ENCODE measurements around the gene BLZF1. TPM values are rescaled to one million over a fixed set of nuclear protein-coding genes. Genes with fewer than 3 reads are reported as not detected.

Gene BLZF1
- total and polyA plus RNA-seq, 2 donors from 2014 or later, result 10.3 to 25.3 TPM

DNA sequence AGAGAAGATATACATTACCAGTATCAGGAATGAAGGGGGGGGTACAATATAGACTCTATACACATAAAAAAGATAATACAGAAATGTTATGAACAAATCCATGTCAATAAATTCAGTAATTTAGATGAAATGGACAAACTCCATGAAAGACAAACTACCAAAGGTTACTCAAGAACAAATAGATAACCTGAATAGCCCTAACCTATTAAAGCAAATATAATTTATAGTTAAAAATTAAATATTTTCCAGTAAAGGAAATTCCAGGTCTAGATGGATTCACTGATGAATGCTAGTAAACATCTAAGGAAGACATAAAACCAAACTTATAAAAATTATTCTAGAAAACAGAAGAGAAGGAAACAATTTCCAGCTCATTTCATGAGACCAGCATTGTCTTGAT lies 13.2 kb downstream of the BLZF1 start:
- Histone ChIP-seq H3K9me3 (ENCODE audit: control insufficient read depth in 2 of 3, insufficient read depth in 1 of 3, low read length in 3 of 3) (no peaks in the 10 kb centered on the region), H3K4me1 (ENCODE audit: control insufficient read depth in 2 of 3, insufficient read depth in 2 of 3, low read depth in 1 of 3, low read length in 3 of 3) (no peaks in the 10 kb centered on the region), H3K36me3 (ENCODE audit: control insufficient read depth in 2 of 3, insufficient read depth in 3 of 3, low read length in 3 of 3) (peaks cover 6 to 34% (median 21%) of the 10 kb centered on the region in 3 donors), H3K27me3 (ENCODE audit: control insufficient read depth, insufficient read depth, low read length) (no peaks in the 10 kb centered on the region), H3K9ac (ENCODE audit: low read length in 3 of 3) (no peak overlapping the region), H3K4me3 (ENCODE audit: low read length in 3 of 3) (no peak overlapping the region), H3K27ac (ENCODE audit: low read depth in 2 of 2, low read length in 2 of 2) (no peak overlapping the region)
- TF ChIP-seq, protein P1, sequence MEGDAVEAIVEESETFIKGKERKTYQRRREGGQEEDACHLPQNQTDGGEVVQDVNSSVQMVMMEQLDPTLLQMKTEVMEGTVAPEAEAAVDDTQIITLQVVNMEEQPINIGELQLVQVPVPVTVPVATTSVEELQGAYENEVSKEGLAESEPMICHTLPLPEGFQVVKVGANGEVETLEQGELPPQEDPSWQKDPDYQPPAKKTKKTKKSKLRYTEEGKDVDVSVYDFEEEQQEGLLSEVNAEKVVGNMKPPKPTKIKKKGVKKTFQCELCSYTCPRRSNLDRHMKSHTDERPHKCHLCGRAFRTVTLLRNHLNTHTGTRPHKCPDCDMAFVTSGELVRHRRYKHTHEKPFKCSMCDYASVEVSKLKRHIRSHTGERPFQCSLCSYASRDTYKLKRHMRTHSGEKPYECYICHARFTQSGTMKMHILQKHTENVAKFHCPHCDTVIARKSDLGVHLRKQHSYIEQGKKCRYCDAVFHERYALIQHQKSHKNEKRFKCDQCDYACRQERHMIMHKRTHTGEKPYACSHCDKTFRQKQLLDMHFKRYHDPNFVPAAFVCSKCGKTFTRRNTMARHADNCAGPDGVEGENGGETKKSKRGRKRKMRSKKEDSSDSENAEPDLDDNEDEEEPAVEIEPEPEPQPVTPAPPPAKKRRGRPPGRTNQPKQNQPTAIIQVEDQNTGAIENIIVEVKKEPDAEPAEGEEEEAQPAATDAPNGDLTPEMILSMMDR (IDR thresholded peaks at IDR 0.05; ENCODE audit: borderline replicate concordance, extremely low read depth, insufficient read depth), result no peak
- intact Hi-C loops (cut with DNase I), result no loop called here
- DNase-seq (no peak), FAIRE-seq (peak; percentile 8)

DNA sequence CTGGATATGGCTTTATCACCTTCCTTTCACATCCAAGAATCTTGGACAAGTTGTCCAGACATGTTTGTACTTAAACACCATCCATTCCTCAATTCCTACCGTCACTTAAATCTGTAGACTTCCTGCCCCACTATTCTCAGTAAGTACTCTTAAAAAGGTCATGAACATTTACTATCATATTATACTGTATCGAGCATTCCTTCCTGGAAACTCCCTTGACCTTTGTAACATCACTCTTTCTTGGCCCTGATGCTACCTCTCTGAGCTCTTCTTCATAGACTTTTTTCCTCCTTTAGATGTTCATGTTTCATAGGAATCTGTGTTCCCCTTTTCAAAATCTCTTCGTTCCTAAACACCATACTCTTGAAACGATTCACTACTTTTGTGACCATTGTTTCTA lies 15.5 kb downstream of the BLZF1 start:
- Histone ChIP-seq H3K27ac (ENCODE audit: low read depth in 2 of 2, low read length in 2 of 2) (no peak overlapping the region), H3K4me1 (ENCODE audit: control insufficient read depth in 2 of 3, insufficient read depth in 2 of 3, low read depth in 1 of 3, low read length in 3 of 3) (no peaks in the 10 kb centered on the region), H3K9ac (ENCODE audit: low read length in 3 of 3) (no peak overlapping the region), H3K27me3 (ENCODE audit: control insufficient read depth, insufficient read depth, low read length) (no peaks in the 10 kb centered on the region), H3K4me3 (ENCODE audit: low read length in 3 of 3) (no peak overlapping the region), H3K9me3 (ENCODE audit: control insufficient read depth in 2 of 3, insufficient read depth in 1 of 3, low read length in 3 of 3) (no peaks in the 10 kb centered on the region), H3K36me3 (ENCODE audit: control insufficient read depth in 2 of 3, insufficient read depth in 3 of 3, low read length in 3 of 3) (peaks cover 0 to 28% (median 19%) of the 10 kb centered on the region in 3 donors)
- intact Hi-C loops (cut with DNase I), result no loop called here
- DNase-seq, result no peak
- FAIRE-seq, result no peak
- TF ChIP-seq, protein P1 (IDR thresholded peaks at IDR 0.05; ENCODE audit: borderline replicate concordance, extremely low read depth, insufficient read depth), result no peak

DNA sequence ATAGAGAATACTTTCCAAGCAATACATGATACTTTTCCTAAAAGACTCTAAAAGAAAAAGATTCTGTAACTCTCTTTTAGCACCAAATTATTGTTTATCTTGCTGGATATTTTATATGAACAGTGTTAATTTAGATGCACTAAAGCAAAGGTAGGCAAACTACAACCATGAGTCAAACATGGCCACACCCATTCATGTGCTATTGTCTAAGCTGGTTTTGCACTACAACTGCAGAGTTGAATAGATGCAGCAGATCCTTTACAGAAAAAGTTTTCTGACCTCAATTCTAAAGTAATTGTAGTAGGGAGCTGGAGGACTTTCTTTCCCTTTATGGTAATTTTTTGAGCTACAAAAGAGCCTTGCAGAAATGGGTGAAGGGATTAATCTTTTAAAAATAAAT lies 19.4 kb downstream of the BLZF1 start:
- Histone ChIP-seq H3K4me3 (ENCODE audit: low read length in 3 of 3) (no peak overlapping the region), H3K27ac (ENCODE audit: low read depth in 2 of 2, low read length in 2 of 2) (no peak overlapping the region), H3K36me3 (ENCODE audit: control insufficient read depth in 2 of 3, insufficient read depth in 3 of 3, low read length in 3 of 3) (peaks cover 0 to 28% (median 14%) of the 10 kb centered on the region in 3 donors), H3K9me3 (ENCODE audit: control insufficient read depth in 2 of 3, insufficient read depth in 1 of 3, low read length in 3 of 3) (no peaks in the 10 kb centered on the region), H3K9ac (ENCODE audit: low read length in 3 of 3) (no peak overlapping the region), H3K27me3 (ENCODE audit: control insufficient read depth, insufficient read depth, low read length) (no peaks in the 10 kb centered on the region), H3K4me1 (ENCODE audit: control insufficient read depth in 2 of 3, insufficient read depth in 2 of 3, low read depth in 1 of 3, low read length in 3 of 3) (no peaks in the 10 kb centered on the region)
- intact Hi-C loops (cut with DNase I), result no loop called here
- TF ChIP-seq, protein P1 (IDR thresholded peaks at IDR 0.05; ENCODE audit: borderline replicate concordance, extremely low read depth, insufficient read depth), result no peak
- no peak for FAIRE-seq
- no peak for DNase-seq

DNA sequence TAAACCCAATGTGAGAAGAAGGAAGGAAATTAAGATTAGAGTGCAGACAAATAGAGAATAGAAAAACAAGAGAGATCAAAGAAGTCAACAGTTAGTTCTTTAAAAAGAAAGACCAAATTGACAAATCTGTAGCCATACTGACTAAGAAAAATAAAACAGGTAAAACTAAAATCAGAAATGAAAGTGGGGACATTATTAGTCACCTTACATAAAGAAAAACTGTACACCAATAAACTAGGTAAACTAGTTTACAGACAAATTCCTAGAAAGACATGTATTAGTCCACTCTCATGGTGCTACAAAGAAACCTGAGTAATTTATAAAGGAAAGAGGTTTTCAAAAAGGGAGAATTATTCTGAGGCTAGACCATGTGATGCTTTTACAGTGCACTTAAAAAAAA lies 22.3 kb downstream of the BLZF1 start:
- no peaks in the 10 kb centered on the region for H3K27me3 ChIP-seq (ENCODE audit: control insufficient read depth, insufficient read depth, low read length)
- FAIRE-seq (no peak), DNase-seq (no peak)
- H3K9me3 ChIP-seq (ENCODE audit: control insufficient read depth in 2 of 3, insufficient read depth in 1 of 3, low read length in 3 of 3), result no peaks in the 10 kb centered on the region
- TF ChIP-seq, protein P1 (IDR thresholded peaks at IDR 0.05; ENCODE audit: borderline replicate concordance, extremely low read depth, insufficient read depth), result no peak
- no peaks in the 10 kb centered on the region for H3K4me1 ChIP-seq (ENCODE audit: control insufficient read depth in 2 of 3, insufficient read depth in 2 of 3, low read depth in 1 of 3, low read length in 3 of 3)
- H3K36me3 ChIP-seq (ENCODE audit: control insufficient read depth in 2 of 3, insufficient read depth in 3 of 3, low read length in 3 of 3), result peaks cover 0 to 15% (median 5%) of the 10 kb centered on the region in 3 donors
- no peak overlapping the region for H3K9ac ChIP-seq (ENCODE audit: low read length in 3 of 3)
- no peak overlapping the region for H3K27ac ChIP-seq (ENCODE audit: low read depth in 2 of 2, low read length in 2 of 2)
- H3K4me3 ChIP-seq (ENCODE audit: low read length in 3 of 3), result no peak overlapping the region
- intact Hi-C loops (cut with DNase I), result no loop called here

Measured in kidney (tissue), 14 donors.